ENCODE measurements around the gene STK4. TPM values are rescaled to one million over a fixed set of nuclear protein-coding genes. Genes with fewer than 3 reads are reported as not detected.

Gene STK4
- total RNA-seq, 4 donors from 2014 or later: 27.7 to 128 (median 42.9) TPM

- Histone ChIP-seq H3K4me3 (no peak overlapping the region), H3K9me3 (no peaks in the 10 kb centered on the region), H3K27me3 (no peaks in the 10 kb centered on the region), H3K27ac (no peak overlapping the region), H3K4me1 (no peaks in the 10 kb centered on the region), H3K36me3 (no peaks in the 10 kb centered on the region)
- DNase-seq: no peak
- TF ChIP-seq POLR2A (IDR thresholded peaks at IDR 0.05) (no peak), CTCF (IDR thresholded peaks at IDR 0.05) (no peak)
Observed at GRCh38 chr20:45087814-45088213, 121.5 kb downstream of the STK4 start.

GRCh38 chr20:45088247-45088646 lies 121.9 kb downstream of the STK4 start:
- no peak for DNase-seq
- Histone ChIP-seq H3K4me1 (no peaks in the 10 kb centered on the region), H3K9me3 (no peaks in the 10 kb centered on the region), H3K27me3 (no peaks in the 10 kb centered on the region), H3K4me3 (no peak overlapping the region), H3K27ac (no peak overlapping the region), H3K36me3 (no peaks in the 10 kb centered on the region)
- no peak for TF ChIP-seq CTCF (IDR thresholded peaks at IDR 0.05)
- TF ChIP-seq POLR2A (IDR thresholded peaks at IDR 0.05): no peak

- no peak for DNase-seq
- Histone ChIP-seq H3K27me3 (no peaks in the 10 kb centered on the region), H3K9me3 (no peaks in the 10 kb centered on the region), H3K4me3 (no peak overlapping the region), H3K36me3 (no peaks in the 10 kb centered on the region), H3K27ac (no peak overlapping the region), H3K4me1 (no peaks in the 10 kb centered on the region)
- TF ChIP-seq CTCF (IDR thresholded peaks at IDR 0.05) (no peak), POLR2A (IDR thresholded peaks at IDR 0.05) (no peak)
Observed at GRCh38 chr20:45090481-45090880, 124.2 kb downstream of the STK4 start.

- H3K36me3 ChIP-seq: no peaks in the 10 kb centered on the region
- no peak for DNase-seq
- H3K4me1 ChIP-seq: no peaks in the 10 kb centered on the region
- peaks cover 0 to under 1% of the 10 kb centered on the region in 2 donors for H3K27me3 ChIP-seq
- no peak overlapping the region for H3K27ac ChIP-seq
- no peak for TF ChIP-seq CTCF (IDR thresholded peaks at IDR 0.05)
- TF ChIP-seq POLR2A (IDR thresholded peaks at IDR 0.05): no peak
- H3K9me3 ChIP-seq: no peaks in the 10 kb centered on the region
- no peak overlapping the region for H3K4me3 ChIP-seq
Observed at GRCh38 chr20:45091366-45091765, 125.1 kb downstream of the STK4 start.

- Histone ChIP-seq H3K9me3 (no peaks in the 10 kb centered on the region), H3K4me3 (no peak overlapping the region), H3K4me1 (peaks cover 0 to 4% (median 1%) of the 10 kb centered on the region in 4 donors), H3K36me3 (no peaks in the 10 kb centered on the region), H3K27me3 (peaks cover 0 to 14% of the 10 kb centered on the region in 2 donors), H3K27ac (no peak overlapping the region)
- DNase-seq: no peak
- no peak for TF ChIP-seq CTCF (IDR thresholded peaks at IDR 0.05)
- no peak for TF ChIP-seq POLR2A (IDR thresholded peaks at IDR 0.05)
Observed at GRCh38 chr20:45092898-45093297, 126.6 kb downstream of the STK4 start.

- no peak for TF ChIP-seq POLR2A (IDR thresholded peaks at IDR 0.05)
- TF ChIP-seq CTCF (IDR thresholded peaks at IDR 0.05): no peak
- H3K36me3 ChIP-seq: no peaks in the 10 kb centered on the region
- H3K4me3 ChIP-seq: no peak overlapping the region
- no peak overlapping the region for H3K27ac ChIP-seq
- DNase-seq: no peak
- no peaks in the 10 kb centered on the region for H3K9me3 ChIP-seq
- peaks cover 0 to 9% (median 6%) of the 10 kb centered on the region in 4 donors for H3K4me1 ChIP-seq
- H3K27me3 ChIP-seq: peaks cover 0 to 20% of the 10 kb centered on the region in 2 donors
Observed at GRCh38 chr20:45094201-45094600, 127.9 kb downstream of the STK4 start.

Measured in Peyer's patch (tissue), 4 donors.